Gastroesophageal sphincter (tissue), 3 donors: ENCODE results near the gene SMIM22.

ENCODE experiments used
- POLR2A ChIP-seq, 2 donors: fragments of 450-650 bp; IDR thresholded peaks; one replicate each; pipeline ENCODE4 v1.6.1; 2017; ENCODE audit warnings: antibody characterized with exemption in 2 of 2, mild to moderate bottlenecking in 2 of 2, moderate library complexity in 1 of 2
- TF ChIP-seq, protein P1 (sequence below), 4 experiments: fragments of 200-600 bp in 2 of 4; fragments of 450-650 bp in 2 of 4; sonication (generic) in 1 of 4; IDR thresholded peaks; one replicate each; pipeline ENCODE4 v1.5.1; 2017 to 2019; ENCODE audit warnings: antibody characterized with exemption in 4 of 4, mild to moderate bottlenecking in 2 of 4, moderate library complexity in 2 of 4

DNA sequence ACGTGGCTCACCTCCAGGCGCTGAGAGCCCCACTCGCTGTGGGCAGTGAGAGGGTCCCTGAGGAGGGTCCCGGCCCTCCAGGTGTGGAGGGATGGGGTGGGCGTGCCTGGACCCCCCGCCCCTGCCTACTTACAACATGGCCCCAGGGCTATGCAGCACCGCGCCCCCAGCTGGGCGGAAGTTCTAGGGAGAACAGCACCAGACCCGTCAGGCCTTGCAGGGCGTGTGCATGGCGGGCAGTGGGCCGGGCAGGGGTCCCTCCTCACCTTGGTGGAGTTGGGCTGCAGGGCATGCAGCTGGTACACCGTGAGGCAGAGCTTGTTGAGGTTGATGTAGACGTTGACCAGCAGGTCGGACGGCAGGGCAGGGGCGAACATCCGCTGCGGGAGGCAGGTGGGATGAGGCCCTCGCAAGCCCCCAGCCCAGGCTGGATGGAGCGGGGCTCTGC is 2.7 kb downstream of the SMIM22 start:
- TF ChIP-seq, protein P1, sequence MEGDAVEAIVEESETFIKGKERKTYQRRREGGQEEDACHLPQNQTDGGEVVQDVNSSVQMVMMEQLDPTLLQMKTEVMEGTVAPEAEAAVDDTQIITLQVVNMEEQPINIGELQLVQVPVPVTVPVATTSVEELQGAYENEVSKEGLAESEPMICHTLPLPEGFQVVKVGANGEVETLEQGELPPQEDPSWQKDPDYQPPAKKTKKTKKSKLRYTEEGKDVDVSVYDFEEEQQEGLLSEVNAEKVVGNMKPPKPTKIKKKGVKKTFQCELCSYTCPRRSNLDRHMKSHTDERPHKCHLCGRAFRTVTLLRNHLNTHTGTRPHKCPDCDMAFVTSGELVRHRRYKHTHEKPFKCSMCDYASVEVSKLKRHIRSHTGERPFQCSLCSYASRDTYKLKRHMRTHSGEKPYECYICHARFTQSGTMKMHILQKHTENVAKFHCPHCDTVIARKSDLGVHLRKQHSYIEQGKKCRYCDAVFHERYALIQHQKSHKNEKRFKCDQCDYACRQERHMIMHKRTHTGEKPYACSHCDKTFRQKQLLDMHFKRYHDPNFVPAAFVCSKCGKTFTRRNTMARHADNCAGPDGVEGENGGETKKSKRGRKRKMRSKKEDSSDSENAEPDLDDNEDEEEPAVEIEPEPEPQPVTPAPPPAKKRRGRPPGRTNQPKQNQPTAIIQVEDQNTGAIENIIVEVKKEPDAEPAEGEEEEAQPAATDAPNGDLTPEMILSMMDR (IDR thresholded peaks at IDR 0.05) = no peak
- no peak for TF ChIP-seq POLR2A (IDR thresholded peaks at IDR 0.05)
